Adrenal gland (tissue), 5 donors: ENCODE data around the gene MAP2K1.

Experiments used
- POLR2A ChIP-seq, 2 donors: fragments of 450-650 bp; IDR thresholded peaks; one replicate each; pipeline ENCODE4 v1.6.1; 2017; ENCODE audit warnings: antibody characterized with exemption in 2 of 2, mild to moderate bottlenecking in 2 of 2, moderate library complexity in 1 of 2
- TF ChIP-seq, protein P1 (sequence below), 6 experiments: fragments of 450-650 bp in 4 of 6; fragments of 200-600 bp in 2 of 6; sonication (generic) in 1 of 6; IDR thresholded peaks; 1 replicate in 5 of 6; 2 replicates in 1 of 6; pipeline versions ENCODE4 v1.5.1 to v1.8.0; 2016 to 2021; ENCODE audit warnings: antibody characterized with exemption in 6 of 6, mild to moderate bottlenecking in 2 of 6, moderate library complexity in 1 of 6
- donor health status: DM: no; HTN: no; CAD: no.

- TF ChIP-seq, protein P1, sequence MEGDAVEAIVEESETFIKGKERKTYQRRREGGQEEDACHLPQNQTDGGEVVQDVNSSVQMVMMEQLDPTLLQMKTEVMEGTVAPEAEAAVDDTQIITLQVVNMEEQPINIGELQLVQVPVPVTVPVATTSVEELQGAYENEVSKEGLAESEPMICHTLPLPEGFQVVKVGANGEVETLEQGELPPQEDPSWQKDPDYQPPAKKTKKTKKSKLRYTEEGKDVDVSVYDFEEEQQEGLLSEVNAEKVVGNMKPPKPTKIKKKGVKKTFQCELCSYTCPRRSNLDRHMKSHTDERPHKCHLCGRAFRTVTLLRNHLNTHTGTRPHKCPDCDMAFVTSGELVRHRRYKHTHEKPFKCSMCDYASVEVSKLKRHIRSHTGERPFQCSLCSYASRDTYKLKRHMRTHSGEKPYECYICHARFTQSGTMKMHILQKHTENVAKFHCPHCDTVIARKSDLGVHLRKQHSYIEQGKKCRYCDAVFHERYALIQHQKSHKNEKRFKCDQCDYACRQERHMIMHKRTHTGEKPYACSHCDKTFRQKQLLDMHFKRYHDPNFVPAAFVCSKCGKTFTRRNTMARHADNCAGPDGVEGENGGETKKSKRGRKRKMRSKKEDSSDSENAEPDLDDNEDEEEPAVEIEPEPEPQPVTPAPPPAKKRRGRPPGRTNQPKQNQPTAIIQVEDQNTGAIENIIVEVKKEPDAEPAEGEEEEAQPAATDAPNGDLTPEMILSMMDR (IDR thresholded peaks at IDR 0.05) = no peak
- TF ChIP-seq POLR2A (IDR thresholded peaks at IDR 0.05) = no peak
Observed at GRCh38 chr15:66389859-66390381, 3.2 kb downstream of the MAP2K1 start.
